HCT116 (cell line): ENCODE results near the gene RCC1. TPM values are rescaled to one million over a fixed set of nuclear protein-coding genes. Genes with fewer than 3 reads are reported as not detected.
A peak's percentile ranks its signal among the peaks of the same experiment; 100 is the strongest.
"Not testable (repeated sequence)": the region's sequence is repeated elsewhere in the genome, so short reads cannot be mapped to it uniquely, and the experiment has no call there.

ENCODE experiments used
- ATAC-seq: fragments of 200-7000 bp; cut with Tn5 transposase; 2 replicates; pipeline ENCODE4 v1.9.1; 2020; ENCODE audit warnings: mild to moderate bottlenecking, moderate library complexity
- BruUV-seq: library from RNA; stranded (reverse); fragments of 400-500 nt; replicated peaks from 2 replicates; lab custom pipeline; 2021; lab: Mats Ljungman, UMichigan
- CTCF ChIA-PET: fragments of 300-600 bp; sonication (Branson Sonifier 250); formaldehyde crosslinking; loops from one replicate; lab custom pipeline; 2021; ENCODE audit warnings: antibody characterized with exemption; lab: Charles Lee
- POLR2A ChIA-PET: fragments of 300-600, 350-600 bp; sonication (Branson Sonifier 250); formaldehyde crosslinking; loops from one replicate; lab custom pipeline; 2021; ENCODE audit warnings: antibody characterized with exemption; lab: Charles Lee
- RAD21 ChIA-PET, 2 experiments: fragments of 300-600 bp; sonication (Branson Sonifier 250); formaldehyde crosslinking; loops; one replicate each; lab custom pipeline; 2023; ENCODE audit warnings: low total read pairs in 2 of 2; ENCODE audit not compliant: uncharacterized antibody in 2 of 2, unreplicated experiment in 2 of 2, low non-redundant PET in 1 of 2; lab: Charles Lee
- DNase-seq: peaks from one replicate; pipeline ENCODE4 v3.0.0-alpha.2; 2010; ENCODE audit warnings: low read depth, low spot score
- H2AFZ ChIP-seq: fragments of 200-600 bp; shearing (Covaris generic), sonication (generic); 2 replicates; pipeline ENCODE4 v1.6.1; 2017; ENCODE audit warnings: low read depth, mixed run types, mixed read lengths, antibody characterized with exemption, low read length; ENCODE audit not compliant: poor library complexity, severe bottlenecking
- H3K27ac ChIP-seq: 2 replicates; pipeline ENCODE4 v1.5.1; 2012; ENCODE audit warnings: low read depth, low read length
- H3K27me3 ChIP-seq: fragments of 200-600 bp; sonication (generic); 2 replicates; pipeline ENCODE4 v1.6.1; 2016; ENCODE audit warnings: mixed run types, low read length, mixed read lengths; ENCODE audit not compliant: insufficient read depth
- H3K36me3 ChIP-seq, 2 experiments: fragments of 200-500 bp in 1 of 2; fragments of 200-600 bp in 1 of 2; sonication (Bioruptor generic) in 1 of 2; sonication (generic) in 1 of 2; 2 replicates each; pipeline versions ENCODE4 v1.5.1 to v1.6.1; 2014 to 2016; ENCODE audit warnings: low read length in 2 of 2, inconsistent platforms in 1 of 2, mixed read lengths in 1 of 2, mixed run types in 1 of 2; ENCODE audit not compliant: insufficient read depth in 2 of 2, control insufficient read depth in 1 of 2
- H3K4me1 ChIP-seq, 2 experiments: fragments of 200-600 bp in 1 of 2; sonication (generic) in 1 of 2; 2 replicates each; pipeline versions ENCODE4 v1.5.1 to v1.6.1; 2012 to 2017; ENCODE audit warnings: low read length in 2 of 2, inconsistent platforms in 1 of 2, mild to moderate bottlenecking in 1 of 2, mixed read lengths in 1 of 2, mixed run types in 1 of 2, moderate library complexity in 1 of 2; ENCODE audit not compliant: insufficient read depth in 2 of 2, control insufficient read depth in 1 of 2
- H3K4me2 ChIP-seq: fragments of 200-600 bp; sonication (generic); 2 replicates; pipeline ENCODE4 v1.6.1; 2017; ENCODE audit warnings: mixed run types, low read length, mixed read lengths
- H3K4me3 ChIP-seq, 2 experiments: fragments of 200-600 bp in 1 of 2; sonication (generic) in 1 of 2; replicated peaks in 1 of 2; 2 replicates each; pipeline ENCODE4 v1.5.1; 2011 to 2016; ENCODE audit warnings: low read length in 2 of 2, control low read depth in 1 of 2, low read depth in 1 of 2, mild to moderate bottlenecking in 1 of 2, mixed read lengths in 1 of 2, mixed run types in 1 of 2
- H3K79me2 ChIP-seq: fragments of 200-600 bp; sonication (generic); 2 replicates; pipeline ENCODE4 v1.6.1; 2017; ENCODE audit warnings: mild to moderate bottlenecking, mixed run types, low read length, moderate library complexity, mixed read lengths; ENCODE audit not compliant: insufficient read depth
- H3K9ac ChIP-seq: fragments of 200-600 bp; sonication (generic); 2 replicates; pipeline ENCODE4 v1.6.1; 2016; ENCODE audit warnings: low read length, mixed read lengths
- H3K9me2 ChIP-seq: fragments of 200-600 bp; sonication (generic), shearing (Covaris generic); 2 replicates; pipeline ENCODE4 v1.6.1; 2017; ENCODE audit warnings: mixed run types, mild to moderate bottlenecking, moderate library complexity; ENCODE audit not compliant: insufficient read depth
- H3K9me3 ChIP-seq, 2 experiments: fragments of 200-500 bp in 1 of 2; fragments of 200-600 bp in 1 of 2; sonication (Bioruptor generic) in 1 of 2; sonication (generic) in 1 of 2; 2 replicates each; pipeline ENCODE4 v1.6.1; 2014 to 2017; ENCODE audit warnings: low read length in 2 of 2, mixed read lengths in 2 of 2, inconsistent platforms in 1 of 2, low read depth in 1 of 2, mild to moderate bottlenecking in 1 of 2, mixed run types in 1 of 2, moderate library complexity in 1 of 2; ENCODE audit not compliant: control insufficient read depth in 1 of 2, insufficient read depth in 1 of 2
- H4K20me1 ChIP-seq: fragments of 200-600 bp; sonication (generic), shearing (Covaris generic); 2 replicates; pipeline ENCODE4 v1.6.1; 2017; ENCODE audit warnings: mixed run types, mild to moderate bottlenecking, moderate library complexity; ENCODE audit not compliant: insufficient read depth
- ATF3 ChIP-seq: IDR thresholded peaks from 2 replicates; pipeline ENCODE4 v1.6.1; 2012
- CBX3 ChIP-seq: IDR thresholded peaks from 2 replicates; pipeline ENCODE4 v1.6.1; 2012; ENCODE audit warnings: low read depth
- ELF1 ChIP-seq: IDR thresholded peaks from 2 replicates; pipeline ENCODE4 v1.6.1; 2012; ENCODE audit warnings: low read depth, borderline replicate concordance
- JUND ChIP-seq: IDR thresholded peaks from 2 replicates; pipeline ENCODE4 v1.6.1; 2012
- POLR2AphosphoS5 ChIP-seq: IDR thresholded peaks from 2 replicates; pipeline ENCODE4 v1.6.1; 2011; ENCODE audit warnings: mild to moderate bottlenecking, low read depth, low read length, moderate library complexity
- RAD21 ChIP-seq: IDR thresholded peaks from 2 replicates; pipeline ENCODE4 v1.6.1; 2012; ENCODE audit warnings: low read depth, mild to moderate bottlenecking
- REST ChIP-seq: IDR thresholded peaks from 2 replicates; pipeline ENCODE4 v1.6.1; 2012; ENCODE audit warnings: low read depth
- SIN3A ChIP-seq: IDR thresholded peaks from 2 replicates; pipeline ENCODE4 v1.6.1; 2012; ENCODE audit warnings: low read depth
- SP1 ChIP-seq: IDR thresholded peaks from 2 replicates; pipeline ENCODE4 v1.6.1; 2012; ENCODE audit warnings: low read depth
- SRF ChIP-seq: IDR thresholded peaks from 2 replicates; pipeline ENCODE4 v1.6.1; 2012; ENCODE audit warnings: low read depth
- TCF7L2 ChIP-seq: IDR thresholded peaks from 2 replicates; pipeline ENCODE4 v1.7.0; 2011; ENCODE audit warnings: borderline replicate concordance, inconsistent platforms; ENCODE audit not compliant: insufficient read depth, insufficient read length; ENCODE audit errors: extremely low read depth
- YY1 ChIP-seq: IDR thresholded peaks from 2 replicates; pipeline ENCODE4 v1.6.1; 2011; ENCODE audit warnings: low read length, low read depth, moderate library complexity, mild to moderate bottlenecking; ENCODE audit not compliant: insufficient replicate concordance; ENCODE audit errors: extremely low read depth
- ZBTB33 ChIP-seq: IDR thresholded peaks from 2 replicates; pipeline ENCODE4 v1.6.1; 2011; ENCODE audit warnings: mild to moderate bottlenecking, low read length, moderate library complexity; ENCODE audit not compliant: insufficient replicate concordance; ENCODE audit errors: extremely low read depth
- ZFX ChIP-seq: fragments of 450-650 bp; IDR thresholded peaks from 2 replicates; pipeline ENCODE4 v1.6.1; 2017
- ZNF274 ChIP-seq: fragments of 200-500 bp; sonication (Bioruptor generic); IDR thresholded peaks from 2 replicates; pipeline ENCODE4 v1.6.1; 2014; ENCODE audit warnings: mild to moderate bottlenecking, low read depth, low read length, inconsistent platforms
- intact Hi-C: fragments of 100-400 bp; cut with micrococcal nuclease; formaldehyde crosslinking; loops from 2 replicates; pipeline ENCODE4 v1.10.0; 2022
- total RNA-seq: library from RNA; stranded (reverse); gene quantifications from one replicate; pipeline ENCODE4 v1.2.1, GENCODE V29; 2021; ENCODE audit not compliant: unreplicated experiment

RCC1 gene
- total RNA-seq, 1 experiment from 2014 or later = 124 TPM

GRCh38 chr1:28521502-28522164 is 15.8 kb downstream of the RCC1 start:
- Histone ChIP-seq H4K20me1 (0 out of 2 replicates have a peak, but pooled peaks cover 3% of the 10 kb centered on the region), H3K9me3 (no peaks in the 10 kb centered on the region), H3K27ac (peak overlapping the region; percentile 28; the same call in 1 of the 2 replicates), H3K4me3 (no peak overlapping the region), H2AFZ (no peak overlapping the region), H3K27me3 (no peaks in the 10 kb centered on the region), H3K9ac (peak overlapping the region; percentile 24; the same call in 1 of the 2 replicates), H3K4me2 (peak overlapping the region; percentile 26; the same call in 1 of the 2 replicates), H3K36me3 (peaks cover 3 to 21% of the 10 kb centered on the region in 2 experiments; a peak in 3 of 4 replicates), H3K4me1 (peaks cover 40 to 87% of the 10 kb centered on the region in 2 experiments), H3K79me2 (peaks cover 87% of the 10 kb centered on the region), H3K9me2 (no peaks in the 10 kb centered on the region)
- no peak for ATAC-seq
- BruUV-seq = no TSS peak
- RAD21 ChIA-PET = no interaction called here
- POLR2A ChIA-PET = interaction anchor here (0.7 kb wide), 1 partner anchor 151 kb away, joined by 4 read pairs; no protein-coding TSS in a partner anchor
- TF ChIP-seq SRF (no peak), SP1 (no peak), TCF7L2 (no peak), ATF3 (no peak), ELF1 (no peak), JUND (no peak), REST (no peak), ZNF274 (no peak), POLR2AphosphoS5 (no peak), CBX3 (no peak), RAD21 (no peak), ZBTB33 (no peak), YY1 (no peak), SIN3A (no peak), ZFX (no peak)
- CTCF ChIA-PET = no interaction called here
- DNase-seq = no peak
- intact Hi-C loops = no loop called here

GRCh38 chr1:28522537-28522936 is 16.7 kb downstream of the RCC1 start:
- H2AFZ ChIP-seq, intact Hi-C loops, H3K4me3 ChIP-seq, DNase-seq, CTCF ChIA-PET, H3K27me3 ChIP-seq, ATAC-seq, H3K9me3 ChIP-seq, BruUV-seq, RAD21 ChIA-PET, H3K9ac ChIP-seq, H3K27ac ChIP-seq, H3K9me2 ChIP-seq, H4K20me1 ChIP-seq, POLR2A ChIA-PET, H3K4me2 ChIP-seq: not testable (repeated sequence)
- peaks cover 46 to 87% of the 10 kb centered on the region in 2 experiments for H3K4me1 ChIP-seq
- peaks cover 96% of the 10 kb centered on the region for H3K79me2 ChIP-seq
- peaks cover 3 to 21% of the 10 kb centered on the region in 2 experiments; a peak in 3 of 4 replicates for H3K36me3 ChIP-seq
